ENCODE results near the gene CHST14. TPM values are rescaled to one million over a fixed set of nuclear protein-coding genes. Genes with fewer than 3 reads are reported as not detected.

CHST14 gene
- total and polyA plus RNA-seq, 2 of the 8 experiments (the other 6 are each of a cell fraction or from before 2014, with no cell fraction given) = 13.4 to 20.3 TPM

DNA sequence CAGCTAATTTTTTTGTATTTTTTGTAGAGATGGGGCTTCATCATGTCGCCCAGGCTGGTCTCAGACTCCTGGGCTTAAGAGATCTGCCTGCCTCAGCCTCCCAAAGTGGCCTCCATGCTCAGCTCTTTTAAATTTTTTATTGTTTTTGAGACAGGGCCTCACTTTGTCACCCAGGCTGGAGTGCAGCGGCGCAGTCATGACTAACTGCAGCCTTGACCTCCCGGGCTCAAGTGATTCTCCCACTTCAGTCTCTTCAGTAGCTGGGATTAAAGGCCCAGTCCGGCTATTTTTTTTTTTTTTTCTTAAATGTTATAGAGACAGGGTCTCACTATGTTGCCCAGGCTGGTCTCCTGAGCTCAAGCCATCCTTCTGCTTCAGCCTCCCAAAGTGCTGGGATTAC is 45.1 kb upstream of the CHST14 start:
- Histone ChIP-seq H3K4me1 (replicated peaks in 1 of 4; ENCODE audit: control insufficient read depth in 3 of 4, insufficient read depth in 4 of 4, low read length in 3 of 4) (peaks cover 4 to 18% (median 9%) of the 10 kb centered on the region in 4 experiments), H3K4me3 (ENCODE audit: extremely low read depth in 1 of 4, insufficient read depth in 2 of 4, low read depth in 3 of 4, low read length in 4 of 4) (no peak overlapping the region), H3K4me2 (ENCODE audit: insufficient read depth in 1 of 2, low read depth in 2 of 2, low read length in 2 of 2) (no peak overlapping the region), H3K23me2 (ENCODE audit: low read depth, low read length) (no peaks in the 10 kb centered on the region), H3K79me1 (ENCODE audit: low read depth, low read length) (no peaks in the 10 kb centered on the region), H2AFZ (ENCODE audit: low read length) (no peak overlapping the region), H3K23ac (ENCODE audit: insufficient read length) (no peak overlapping the region), H4K20me1 (replicated peaks in 1 of 2; ENCODE audit: control insufficient read depth in 1 of 2, insufficient read depth in 2 of 2, low read length in 2 of 2) (peaks cover 0 to 4% of the 10 kb centered on the region in 2 experiments), H3K4ac (replicated peaks; ENCODE audit: insufficient read length, low read depth, low read length) (no peak overlapping the region), H4K5ac (ENCODE audit: insufficient read length, low read depth, low read length) (no peak overlapping the region), H3K9ac (replicated peaks in 1 of 4; ENCODE audit: extremely low read depth in 1 of 4, low read depth in 3 of 4, low read length in 3 of 4) (no peak overlapping the region), H2BK120ac (replicated peaks; ENCODE audit: low read depth, low read length) (no peak overlapping the region), H3K14ac (ENCODE audit: insufficient read length) (no peak overlapping the region), H3K9me3 (ENCODE audit: insufficient read depth in 2 of 2, low read depth in 1 of 2, low read length in 1 of 2) (no peaks in the 10 kb centered on the region), H4K91ac (replicated peaks; ENCODE audit: insufficient read length, low read length) (no peak overlapping the region), H2BK20ac (ENCODE audit: low read length) (no peak overlapping the region), H3K27ac (ENCODE audit: low read depth, low read length) (no peak overlapping the region), H3K79me2 (ENCODE audit: control insufficient read depth in 1 of 2, insufficient read depth in 2 of 2, low read length in 2 of 2) (no peaks in the 10 kb centered on the region), H3K56ac (replicated peaks; ENCODE audit: insufficient read length, low read depth, low read length) (no peak overlapping the region), H2BK12ac (ENCODE audit: low read depth, low read length) (no peak overlapping the region), H3K36me3 (ENCODE audit: control insufficient read depth in 2 of 4, insufficient read depth in 4 of 4, low read length in 3 of 4) (no peaks in the 10 kb centered on the region), H4K8ac (ENCODE audit: extremely low read depth, insufficient read depth, low read length) (no peak overlapping the region), H2BK5ac (ENCODE audit: low read depth, low read length) (no peak overlapping the region), H3K18ac (ENCODE audit: extremely low read depth, low read length) (no peak overlapping the region), H3K27me3 (replicated peaks in 1 of 4; ENCODE audit: control insufficient read depth in 3 of 4, extremely low read depth in 1 of 4, insufficient read depth in 3 of 4, low read length in 3 of 4) (peaks cover 0 to 2% (median 0%) of the 10 kb centered on the region in 4 experiments; a peak in 1 of 7 replicates), H2BK15ac (ENCODE audit: low read length) (no peak overlapping the region), H2AK5ac (ENCODE audit: low read depth, low read length) (no peak overlapping the region)
- TF ChIP-seq CBX8 (IDR thresholded peaks at IDR 0.05; ENCODE audit: borderline replicate concordance, low read depth, low read length) = no peak
- POLR2A ChIA-PET (ENCODE audit: partially characterized antibody) = interaction anchor here (0.7 to 2.8 kb wide), 5 partner anchors 10 to 57 kb away, joined by 3 to 10 read pairs (median 4); partner anchors contain the start of gene KNSTRN
- DNase-seq (ENCODE audit: low read depth in 1 of 2, low spot score in 2 of 2) (no peak), FAIRE-seq (no peak)
- WGBS, 2 experiments (ENCODE audit: extremely low coverage in 1 of 2, insufficient coverage in 1 of 2, insufficient read length in 1 of 2, insufficient replicate concordance in 2 of 2, low coverage in 1 of 2, low lambda C conversion rate in 2 of 2, missing lambda C conversion rate in 1 of 2) = 92% methylated on average over 5 of the region's 5 CpGs; no CpG with 5 or more reads in 1 of the 2 experiments
- CTCF ChIA-PET (ENCODE audit: partially characterized antibody) = interaction anchor here (0.6 to 16.2 kb wide), 8 partner anchors 9 to 208 kb away, joined by 3 to 184 read pairs (median 3); partner anchors contain the start of genes CCDC9B and PHGR1
